GM19328 (cell line): ENCODE results near the gene CISH.

Experiments used
- ATAC-seq: cut with Tn5 transposase; IDR thresholded peaks from one replicate; pipeline ENCODE4 v1.9.1; 2021; ENCODE audit warnings: mild to moderate bottlenecking, moderate library complexity; ENCODE audit not compliant: unreplicated experiment

The CISH gene

DNA sequence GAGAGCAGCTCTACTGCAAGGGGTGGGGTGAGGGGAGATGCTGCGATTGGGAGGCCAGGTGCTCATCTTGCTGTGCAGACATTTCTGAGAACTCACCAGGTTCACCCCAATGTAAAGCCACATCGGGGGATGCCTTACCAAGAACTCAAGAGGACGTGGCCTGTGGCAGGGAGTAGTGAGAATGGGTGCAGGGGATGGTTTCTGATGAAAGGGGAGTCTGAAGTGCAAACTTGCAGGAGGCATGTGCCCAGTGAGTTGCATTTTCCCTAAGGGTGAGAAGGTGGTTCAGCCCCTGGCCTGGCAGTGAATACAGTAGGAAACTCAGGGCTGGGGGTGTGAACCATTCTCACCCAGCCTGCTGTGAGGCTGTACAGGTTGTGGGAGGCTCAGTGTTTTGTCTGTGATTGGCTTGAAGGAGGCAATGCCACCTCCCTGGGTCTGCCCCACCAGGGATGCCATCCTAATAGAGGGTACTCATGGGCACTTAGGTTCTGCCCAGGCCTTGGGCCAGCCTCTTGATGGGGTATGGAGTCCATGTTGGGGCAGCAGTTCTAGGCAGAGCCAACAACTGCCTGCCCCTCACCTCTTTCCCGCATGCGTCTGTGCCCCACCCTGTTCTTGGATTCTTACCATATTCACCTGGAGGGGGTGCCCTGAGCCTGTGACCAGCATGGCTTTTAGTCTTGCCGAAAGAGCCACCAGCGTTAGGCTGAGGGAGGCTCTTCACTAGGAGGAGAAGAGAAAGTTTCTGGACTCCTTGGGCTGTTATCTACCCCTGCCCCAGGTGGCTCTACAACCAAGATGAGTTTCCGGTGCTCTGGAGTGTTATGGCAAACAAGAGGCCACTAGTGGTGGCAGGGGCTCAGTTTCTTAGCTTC, 37.8 kb downstream of the CISH start:
- no peak for ATAC-seq

DNA sequence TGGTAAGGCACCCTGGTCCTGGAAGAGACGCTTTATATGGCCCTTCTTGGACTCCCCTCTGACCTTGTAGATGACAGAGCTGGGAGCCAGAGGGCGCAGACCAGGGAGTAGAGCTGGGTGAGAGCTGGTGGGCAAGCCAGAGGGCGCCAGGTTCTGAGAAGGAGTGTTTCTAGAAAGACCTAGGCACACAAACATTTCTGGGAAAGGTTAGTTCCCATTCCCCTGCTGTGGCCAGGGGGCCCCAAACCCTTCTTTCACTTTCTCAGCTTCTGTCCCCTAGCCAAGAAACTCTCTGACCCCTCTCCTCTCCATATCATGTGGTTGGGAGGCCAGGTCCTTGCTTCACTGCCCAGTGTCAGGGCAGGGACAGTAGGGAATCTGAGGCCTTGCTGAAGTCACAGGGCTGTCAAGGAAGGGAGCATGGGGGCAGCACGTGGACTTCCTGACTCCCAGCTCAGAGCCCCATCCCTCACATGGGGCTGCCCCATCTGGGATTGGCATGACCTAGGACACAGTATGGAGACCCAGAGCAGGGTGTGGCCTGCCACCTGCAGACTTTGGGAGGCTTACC, 38.7 kb downstream of the CISH start:
- ATAC-seq = no peak

DNA sequence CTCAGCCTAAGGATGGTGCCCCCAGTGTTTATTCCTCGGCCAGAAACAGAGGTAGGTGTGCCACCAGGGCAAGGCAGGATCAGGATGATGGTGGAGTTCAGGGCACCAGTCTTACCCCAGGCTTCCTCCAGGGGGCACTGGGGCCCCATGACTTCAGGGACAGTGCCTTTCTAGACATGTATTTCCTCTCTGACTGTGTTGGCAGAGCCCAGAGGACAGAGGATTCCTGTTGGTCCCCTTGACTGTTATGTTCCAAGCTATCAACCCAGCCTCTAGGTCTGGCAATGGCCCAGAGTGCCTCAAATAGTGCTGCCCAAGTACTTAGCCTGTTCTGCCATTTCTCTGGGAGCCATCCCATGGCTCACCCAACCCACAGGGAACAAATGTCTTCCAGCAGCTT, 39.4 kb downstream of the CISH start:
- no peak for ATAC-seq

DNA sequence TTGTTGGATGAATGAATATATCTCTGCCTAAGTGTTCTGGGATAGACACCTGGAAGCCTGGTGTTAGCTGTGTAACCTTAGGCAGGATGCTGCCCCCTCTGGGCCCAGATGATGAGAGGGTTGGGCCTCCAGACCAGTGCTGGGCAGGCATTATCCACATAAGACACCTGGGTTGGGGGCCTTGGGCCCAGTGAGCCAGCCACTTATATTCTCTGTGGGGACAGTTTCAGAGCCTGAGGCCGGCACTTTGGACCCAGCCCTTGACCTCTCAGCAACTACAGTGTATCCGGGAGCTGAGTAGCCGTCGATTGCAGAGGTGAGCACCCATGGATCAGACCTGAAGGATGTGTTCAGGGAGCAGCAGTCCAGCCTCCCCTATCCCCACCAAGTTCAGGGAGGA, 40.1 kb downstream of the CISH start:
- ATAC-seq = no peak

- ATAC-seq = no peak
Measured at GRCh38 chr3:50570508-50571279, 40.9 kb downstream of the CISH start.

GRCh38 chr3:50568947-50569749, 42.4 kb downstream of the CISH start, which contains the start of gene HEMK1:
HEMK1 (plus strand) TSS chr3:50569522; CDS start chr3:50571105, 1,583 bp downstream.
- peak; percentile 57 for ATAC-seq

GRCh38 chr3:50567386-50568167, 44.0 kb downstream of the CISH start, which contains the start of gene C3orf18:
C3orf18 (minus strand) TSS chr3:50567747; CDS start chr3:50565699, 2,048 bp downstream.
- peak; percentile 71 for ATAC-seq

GRCh38 chr3:50567011-50567385, 44.6 kb downstream of the CISH start:
- ATAC-seq = no peak

DNA sequence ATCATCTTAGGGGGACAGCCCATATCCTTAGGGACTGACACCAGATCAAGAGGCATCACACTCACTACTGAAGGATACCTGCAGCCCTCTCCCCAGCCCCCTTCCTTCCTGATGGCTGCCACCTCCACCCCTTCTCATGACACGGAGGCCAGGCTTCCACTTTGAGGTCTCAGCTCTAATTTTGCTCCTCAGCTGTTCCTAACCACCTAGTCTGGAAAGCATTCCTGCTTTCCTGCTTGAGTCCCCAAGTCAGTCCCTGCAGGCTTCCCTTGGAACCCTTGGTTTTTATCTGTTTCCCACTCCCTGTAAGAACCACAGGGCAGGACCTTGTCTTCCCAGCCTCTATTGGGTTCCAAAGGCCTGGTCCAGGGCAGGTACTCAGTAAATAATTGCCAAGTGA, 47.3 kb downstream of the CISH start:
- ATAC-seq = no peak

GRCh38 chr3:50563867-50564266, 47.7 kb downstream of the CISH start:
- ATAC-seq = no peak

DNA sequence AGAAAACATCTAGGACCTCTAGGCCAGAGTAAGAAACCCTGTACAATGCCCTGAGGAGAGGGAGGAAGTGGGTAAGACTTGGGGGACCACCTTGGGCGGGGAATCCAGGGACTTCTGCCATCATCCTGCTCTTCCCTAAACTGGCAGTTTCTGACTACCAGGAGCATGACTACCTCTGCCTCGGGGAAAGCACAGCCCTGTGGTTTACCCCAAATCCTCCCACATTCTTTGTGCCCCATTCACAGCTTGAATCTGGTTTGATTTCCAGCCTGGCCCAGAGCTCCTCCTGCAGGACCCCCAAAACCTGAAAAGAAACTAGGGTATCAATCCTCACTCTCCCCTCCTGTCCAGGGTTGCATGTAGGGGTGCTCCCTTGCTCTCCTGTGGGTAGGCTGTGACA, 48.7 kb downstream of the CISH start:
- ATAC-seq = no peak

- ATAC-seq = no peak
Measured at GRCh38 chr3:50559702-50560101, 51.9 kb downstream of the CISH start.

- ATAC-seq = no peak
Measured at GRCh38 chr3:50557915-50558314, 53.7 kb downstream of the CISH start.

DNA sequence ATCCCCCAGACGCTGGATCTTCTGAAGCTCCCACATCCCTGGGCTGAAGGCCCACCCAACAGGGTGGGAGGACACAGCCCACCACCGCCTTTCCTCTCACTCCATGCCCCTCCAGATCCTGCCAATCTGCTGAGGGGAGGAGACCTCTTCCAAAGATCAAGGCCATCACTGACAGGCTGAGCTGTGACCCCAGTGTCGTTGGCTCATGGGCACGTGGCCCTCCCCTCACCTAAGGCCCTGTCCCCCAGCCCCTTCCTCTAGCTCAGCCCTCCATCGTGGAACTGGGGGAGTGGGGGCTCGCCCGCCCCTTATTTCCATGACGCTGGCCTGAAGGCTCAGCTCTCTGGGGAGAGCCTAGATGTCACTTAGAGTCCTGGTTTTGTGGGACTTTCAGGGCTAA, 54.5 kb downstream of the CISH start:
- ATAC-seq = no peak
